Dendritic cell treated with granulocyte-macrophage colony-stimulating factor and Interleukin-4, amounts not matched to agents 40 ng/mL and 50 ng/mL, for 4 days (primary cell): ENCODE data around the gene ACTG2.
"Not testable (repeated sequence)": the region's sequence is repeated elsewhere in the genome, so short reads cannot be mapped to it uniquely, and the experiment has no call there.

Experiments
- H3K27ac Mint-ChIP-seq: one replicate; pipeline ENCODE4 v1.8.0; 2022; ENCODE audit warnings: mild to moderate bottlenecking, mixed read lengths
- H3K27me3 Mint-ChIP-seq: one replicate; pipeline ENCODE4 v1.8.0; 2022; ENCODE audit warnings: mild to moderate bottlenecking, mixed read lengths
- H3K36me3 Mint-ChIP-seq: one replicate; pipeline ENCODE4 v1.8.0; 2022; ENCODE audit warnings: low read depth, mixed read lengths
- H3K4me1 Mint-ChIP-seq: one replicate; pipeline ENCODE4 v1.8.0; 2022; ENCODE audit warnings: low read depth, mixed read lengths
- H3K4me3 Mint-ChIP-seq: one replicate; pipeline ENCODE4 v1.8.0; 2022; ENCODE audit warnings: mild to moderate bottlenecking, moderate library complexity, mixed read lengths
- H3K9me3 Mint-ChIP-seq: one replicate; pipeline ENCODE4 v1.8.0; 2022; ENCODE audit warnings: mixed read lengths
- intact Hi-C: fragments of 100-400 bp; cut with micrococcal nuclease; formaldehyde crosslinking; loops from one replicate; pipeline ENCODE4 v1.15.0; 2022

The ACTG2 gene

GRCh38 chr2:73897934-73898333, 5.1 kb downstream of the ACTG2 start:
- peaks cover 14% of the 10 kb centered on the region for H3K27me3 Mint-ChIP-seq
- no peaks in the 10 kb centered on the region for H3K36me3 Mint-ChIP-seq
- H3K27ac Mint-ChIP-seq, result no peak overlapping the region
- no peaks in the 10 kb centered on the region for H3K9me3 Mint-ChIP-seq
- intact Hi-C loops, result no loop called here
- H3K4me3 Mint-ChIP-seq, result no peak overlapping the region
- H3K4me1 Mint-ChIP-seq, result peaks cover 27% of the 10 kb centered on the region

GRCh38 chr2:73899801-73900336, 7.1 kb downstream of the ACTG2 start:
- H3K4me1 Mint-ChIP-seq, result peaks cover 19% of the 10 kb centered on the region
- H3K27me3 Mint-ChIP-seq, result peaks cover 14% of the 10 kb centered on the region
- no peaks in the 10 kb centered on the region for H3K9me3 Mint-ChIP-seq
- no peak overlapping the region for H3K4me3 Mint-ChIP-seq
- intact Hi-C loops, result no loop called here
- H3K36me3 Mint-ChIP-seq, result no peaks in the 10 kb centered on the region
- no peak overlapping the region for H3K27ac Mint-ChIP-seq

GRCh38 chr2:73901143-73901542, 8.3 kb downstream of the ACTG2 start:
- no peak overlapping the region for H3K27ac Mint-ChIP-seq
- H3K4me1 Mint-ChIP-seq, result peaks cover 18% of the 10 kb centered on the region
- H3K36me3 Mint-ChIP-seq, result no peaks in the 10 kb centered on the region
- no peaks in the 10 kb centered on the region for H3K9me3 Mint-ChIP-seq
- intact Hi-C loops, result no loop called here
- H3K4me3 Mint-ChIP-seq, result no peak overlapping the region
- peaks cover 14% of the 10 kb centered on the region for H3K27me3 Mint-ChIP-seq

- H3K4me1 Mint-ChIP-seq, result peaks cover 12% of the 10 kb centered on the region
- H3K4me3 Mint-ChIP-seq, result no peak overlapping the region
- intact Hi-C loops, result no loop called here
- H3K36me3 Mint-ChIP-seq, result no peaks in the 10 kb centered on the region
- H3K27ac Mint-ChIP-seq, result no peak overlapping the region
- H3K27me3 Mint-ChIP-seq, result peaks cover 11% of the 10 kb centered on the region
- no peaks in the 10 kb centered on the region for H3K9me3 Mint-ChIP-seq
These were observed 9.5 kb downstream of the ACTG2 start for GRCh38 chr2:73902284-73902683.

GRCh38 chr2:73903313-73903712, 10.5 kb downstream of the ACTG2 start:
- intact Hi-C loops, result no loop called here
- no peak overlapping the region for H3K4me3 Mint-ChIP-seq
- no peaks in the 10 kb centered on the region for H3K9me3 Mint-ChIP-seq
- H3K36me3 Mint-ChIP-seq, result no peaks in the 10 kb centered on the region
- peaks cover 16% of the 10 kb centered on the region for H3K4me1 Mint-ChIP-seq
- no peak overlapping the region for H3K27ac Mint-ChIP-seq
- H3K27me3 Mint-ChIP-seq, result peaks cover 5% of the 10 kb centered on the region

GRCh38 chr2:73903949-73904613, 11.3 kb downstream of the ACTG2 start:
- intact Hi-C loops, H3K27me3 Mint-ChIP-seq, H3K4me3 Mint-ChIP-seq, H3K9me3 Mint-ChIP-seq, H3K36me3 Mint-ChIP-seq, H3K27ac Mint-ChIP-seq: not testable (repeated sequence)
- H3K4me1 Mint-ChIP-seq, result peaks cover 20% of the 10 kb centered on the region

GRCh38 chr2:73904952-73905351, 12.1 kb downstream of the ACTG2 start:
- Mint-ChIP-seq H3K27ac (no peak overlapping the region), H3K4me1 (peaks cover 20% of the 10 kb centered on the region), H3K9me3 (no peaks in the 10 kb centered on the region), H3K27me3 (peaks cover 5% of the 10 kb centered on the region), H3K36me3 (no peaks in the 10 kb centered on the region), H3K4me3 (no peak overlapping the region)
- intact Hi-C loops, result no loop called here

- Mint-ChIP-seq H3K9me3 (no peaks in the 10 kb centered on the region), H3K36me3 (no peaks in the 10 kb centered on the region), H3K27ac (peak overlapping the region; percentile 86), H3K4me3 (no peak overlapping the region), H3K27me3 (peaks cover 3% of the 10 kb centered on the region), H3K4me1 (peaks cover 20% of the 10 kb centered on the region)
- intact Hi-C loops, result no loop called here
These were observed 14.2 kb downstream of the ACTG2 start for GRCh38 chr2:73906847-73907505.

- no peaks in the 10 kb centered on the region for H3K36me3 Mint-ChIP-seq
- H3K9me3 Mint-ChIP-seq, result no peaks in the 10 kb centered on the region
- peaks cover 20% of the 10 kb centered on the region for H3K4me1 Mint-ChIP-seq
- no peaks in the 10 kb centered on the region for H3K27me3 Mint-ChIP-seq
- H3K4me3 Mint-ChIP-seq, result no peak overlapping the region
- intact Hi-C loops, result no loop called here
- peak overlapping the region; percentile 86 for H3K27ac Mint-ChIP-seq
These were observed 15.1 kb downstream of the ACTG2 start for GRCh38 chr2:73907840-73908452.

- no peaks in the 10 kb centered on the region for H3K36me3 Mint-ChIP-seq
- H3K27me3 Mint-ChIP-seq, result no peaks in the 10 kb centered on the region
- no peaks in the 10 kb centered on the region for H3K9me3 Mint-ChIP-seq
- H3K4me1 Mint-ChIP-seq, result peaks cover 20% of the 10 kb centered on the region
- intact Hi-C loops, result no loop called here
- H3K4me3 Mint-ChIP-seq, result no peak overlapping the region
- H3K27ac Mint-ChIP-seq, result no peak overlapping the region
These were observed 16.2 kb downstream of the ACTG2 start for GRCh38 chr2:73908689-73909652.

GRCh38 chr2:73910873-73911547, 18.2 kb downstream of the ACTG2 start:
- no peak overlapping the region for H3K4me3 Mint-ChIP-seq
- no peaks in the 10 kb centered on the region for H3K27me3 Mint-ChIP-seq
- no peak overlapping the region for H3K27ac Mint-ChIP-seq
- H3K9me3 Mint-ChIP-seq, result no peaks in the 10 kb centered on the region
- peaks cover 30% of the 10 kb centered on the region for H3K4me1 Mint-ChIP-seq
- no peaks in the 10 kb centered on the region for H3K36me3 Mint-ChIP-seq
- intact Hi-C loops, result no loop called here

GRCh38 chr2:73911548-73912208, 18.9 kb downstream of the ACTG2 start:
- H3K9me3 Mint-ChIP-seq, result no peaks in the 10 kb centered on the region
- H3K27ac Mint-ChIP-seq, result no peak overlapping the region
- no peaks in the 10 kb centered on the region for H3K27me3 Mint-ChIP-seq
- intact Hi-C loops, result no loop called here
- peaks cover 30% of the 10 kb centered on the region for H3K4me1 Mint-ChIP-seq
- no peaks in the 10 kb centered on the region for H3K36me3 Mint-ChIP-seq
- no peak overlapping the region for H3K4me3 Mint-ChIP-seq
